ENCODE data around the gene NDRG2.

GRCh38 chr14:21040370-21040925 is 15.6 kb upstream of the NDRG2 start:
- TF ChIP-seq POLR2AphosphoS5 (IDR thresholded peaks at IDR 0.05) (no peak), CTCF (IDR thresholded peaks at IDR 0.05) (peak in 1 of 7 experiments; percentile 2), POLR2A (IDR thresholded peaks at IDR 0.05) (no peak), EP300 (IDR thresholded peaks at IDR 0.05) (no peak)
